Forelimb muscle (tissue), 1 donor: Measurements from ENCODE around the gene HPS1. TPM values are rescaled to one million over a fixed set of nuclear protein-coding genes. Genes with fewer than 3 reads are reported as not detected.

ENCODE experiments used
- DNase-seq: peaks from one replicate; pipeline ENCODE4 v3.0.0-alpha.2; 2013; ENCODE audit warnings: low read depth
- polyA plus RNA-seq: library from polyadenylated mRNA; unstranded; fragments of 120-200 nt; gene quantifications from one replicate; pipeline ENCODE4 v1.2.1, GENCODE V29; 2013; ENCODE audit not compliant: insufficient read length

HPS1 gene
- polyA plus RNA-seq, 1 donor, result 16.3 TPM

DNA sequence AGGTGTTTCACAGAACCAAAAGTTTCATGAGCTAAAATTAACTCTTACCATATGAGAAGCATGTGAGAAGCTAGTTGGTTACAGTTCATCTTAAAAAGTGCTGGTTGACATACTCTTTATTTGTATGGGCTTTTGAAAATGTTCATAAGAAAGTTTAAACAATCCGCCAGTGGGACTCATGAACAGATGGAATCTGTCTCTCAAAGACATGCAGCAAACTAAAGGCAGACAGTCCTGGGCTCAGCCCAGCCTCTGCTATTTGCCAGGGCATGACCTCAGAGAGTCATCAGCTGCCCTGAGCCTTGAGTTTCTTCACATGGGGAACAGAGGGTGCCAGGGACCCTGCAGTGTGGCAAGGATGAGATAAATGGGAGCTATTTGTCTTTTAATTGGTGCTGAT is 35.0 kb downstream of the HPS1 start:
- DNase-seq, result no peak

DNA sequence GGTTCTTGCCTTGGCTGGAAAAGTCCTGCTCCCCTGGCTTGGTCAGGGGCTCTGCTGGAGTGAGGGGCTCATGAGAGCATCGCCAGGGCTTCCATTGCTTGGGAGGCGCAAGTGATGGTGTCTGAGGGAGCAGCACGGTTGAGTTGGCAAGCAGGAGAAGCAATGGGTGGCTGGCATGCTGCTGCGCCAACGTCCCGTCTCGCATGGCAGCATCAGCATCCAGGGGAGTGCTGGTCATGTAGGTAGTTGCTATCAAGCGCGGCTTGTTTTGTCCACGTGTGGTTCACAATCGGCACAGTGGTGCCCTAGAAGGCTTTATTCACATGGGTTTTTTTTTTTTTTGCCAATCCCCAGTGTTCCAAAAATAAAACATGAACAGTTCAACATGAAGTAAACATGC is 35.6 kb downstream of the HPS1 start:
- DNase-seq, result no peak

DNA sequence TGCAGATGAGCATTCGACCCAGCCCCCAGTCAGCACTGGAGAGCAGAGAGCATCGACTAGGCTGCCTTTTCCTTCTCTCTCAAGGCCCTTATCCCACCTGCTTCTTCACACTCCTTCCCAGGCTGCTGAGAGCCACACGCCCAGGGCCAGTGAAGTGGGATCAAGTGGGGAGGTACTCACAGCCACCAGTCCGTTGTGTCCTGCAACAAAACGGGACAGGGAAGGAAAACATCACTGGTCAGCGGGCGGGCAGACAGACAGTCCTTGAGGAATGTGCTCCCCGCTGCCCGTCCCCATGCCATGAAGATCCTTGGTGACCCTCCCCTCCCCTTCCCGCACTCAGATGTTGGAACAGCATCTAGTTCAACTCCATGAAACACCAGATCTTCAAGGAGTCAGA is 36.0 kb downstream of the HPS1 start:
- DNase-seq, result no peak

DNA sequence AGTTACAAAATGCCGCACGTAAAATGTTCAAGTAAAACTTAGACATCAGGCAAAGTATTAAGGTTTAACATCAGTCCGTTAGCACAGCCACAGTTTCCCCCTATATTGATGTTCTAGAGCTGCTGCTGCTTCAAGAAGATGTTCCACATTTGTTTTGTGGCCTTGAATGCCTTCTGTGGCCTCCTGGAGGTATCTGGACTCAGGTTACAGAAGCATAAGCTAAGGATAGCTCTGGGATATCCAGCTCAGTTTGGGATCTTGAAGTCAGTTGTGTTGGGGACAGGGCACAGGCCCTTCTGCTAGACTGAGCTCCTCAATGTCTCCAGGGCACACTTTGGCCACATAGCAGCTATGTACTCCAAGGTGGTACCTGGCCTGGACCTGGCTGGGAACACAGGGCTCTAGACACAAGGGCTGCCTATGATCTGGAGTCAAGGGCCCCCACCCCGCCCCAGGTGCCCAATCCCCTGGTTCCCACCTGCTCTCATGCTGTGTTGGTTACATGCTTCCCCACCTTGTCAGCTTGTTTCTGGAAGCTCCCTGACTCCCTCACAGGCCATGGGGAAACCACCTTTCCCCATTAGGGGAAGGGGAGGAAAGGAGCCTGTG is 36.5 kb downstream of the HPS1 start:
- no peak for DNase-seq

DNA sequence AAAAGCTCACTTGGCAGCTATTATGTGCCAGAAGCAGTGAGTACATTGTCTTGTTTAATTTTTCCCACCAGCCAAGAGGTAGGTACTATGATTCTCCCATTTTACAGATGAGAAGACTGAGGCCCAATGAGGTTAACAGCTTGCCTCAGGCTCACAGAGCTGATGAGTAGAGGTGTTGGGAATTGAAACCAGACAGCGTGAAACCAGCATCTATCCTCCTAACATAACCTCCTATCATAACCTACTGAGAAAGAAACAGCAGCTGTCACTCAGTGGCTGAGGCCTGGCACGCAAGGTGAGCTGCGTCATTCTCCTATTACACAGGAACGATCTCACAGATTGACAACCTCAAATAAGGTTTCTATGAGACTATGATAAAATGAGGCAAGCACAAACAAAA is 37.9 kb downstream of the HPS1 start:
- no peak for DNase-seq

DNA sequence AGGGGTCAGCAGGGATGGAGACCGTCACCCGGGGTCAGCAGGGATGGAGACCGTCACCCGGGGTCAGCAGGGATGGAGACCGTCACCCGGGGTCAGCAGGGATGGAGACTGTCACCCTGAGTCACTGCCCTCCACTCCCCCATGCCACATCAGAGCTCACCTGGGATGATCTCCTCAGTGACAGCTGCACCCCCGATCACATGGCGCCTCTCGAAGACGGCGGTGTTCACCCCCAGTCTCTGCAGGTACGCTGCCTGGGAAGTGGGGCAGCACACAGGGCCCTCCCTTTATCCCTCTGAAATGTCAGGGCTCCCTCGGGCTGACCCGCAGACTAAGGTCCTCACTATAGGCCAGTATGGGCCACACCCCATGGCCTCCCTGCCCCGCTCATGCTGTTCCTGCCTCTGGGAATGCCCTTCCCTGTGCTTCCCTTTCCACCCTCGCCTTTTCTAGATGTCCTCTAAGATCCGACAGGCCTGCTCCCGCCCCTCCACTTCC is 38.9 kb downstream of the HPS1 start:
- no peak for DNase-seq

DNA sequence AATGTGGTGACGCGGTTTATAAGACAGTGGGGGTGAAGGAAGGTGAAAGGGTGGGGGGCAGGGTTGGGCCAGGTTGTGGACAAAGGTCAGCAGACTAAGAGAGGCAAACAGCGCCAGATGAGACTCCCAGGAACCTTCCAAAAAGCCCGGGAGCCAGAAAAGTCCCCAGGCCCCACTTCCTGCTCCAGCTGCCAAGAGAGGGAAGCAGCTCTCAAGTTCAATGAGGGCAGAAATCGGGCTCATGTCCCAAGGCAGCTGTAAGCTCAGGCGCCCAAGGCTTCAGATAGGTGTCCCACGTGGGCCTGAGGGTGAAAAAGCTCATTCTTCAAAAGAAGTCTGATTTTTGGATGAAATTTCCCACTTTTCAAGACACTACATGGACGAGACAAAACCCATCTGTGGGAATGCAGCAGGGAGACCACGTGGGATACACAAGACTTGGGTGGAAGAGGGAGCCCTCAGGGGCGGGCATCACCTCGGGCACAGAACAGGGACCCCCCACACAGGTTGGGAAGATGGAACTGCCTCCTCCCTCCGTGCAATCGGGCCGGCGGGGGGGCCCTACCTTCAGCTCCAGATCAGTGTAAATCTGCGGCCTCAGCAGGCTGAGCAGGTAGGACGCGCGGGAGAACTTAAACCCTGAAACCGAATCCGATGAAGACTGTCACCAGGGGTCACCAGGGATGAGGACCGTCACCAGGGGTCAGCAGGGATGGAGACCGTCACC is 39.6 kb downstream of the HPS1 start:
- DNase-seq, result no peak

DNA sequence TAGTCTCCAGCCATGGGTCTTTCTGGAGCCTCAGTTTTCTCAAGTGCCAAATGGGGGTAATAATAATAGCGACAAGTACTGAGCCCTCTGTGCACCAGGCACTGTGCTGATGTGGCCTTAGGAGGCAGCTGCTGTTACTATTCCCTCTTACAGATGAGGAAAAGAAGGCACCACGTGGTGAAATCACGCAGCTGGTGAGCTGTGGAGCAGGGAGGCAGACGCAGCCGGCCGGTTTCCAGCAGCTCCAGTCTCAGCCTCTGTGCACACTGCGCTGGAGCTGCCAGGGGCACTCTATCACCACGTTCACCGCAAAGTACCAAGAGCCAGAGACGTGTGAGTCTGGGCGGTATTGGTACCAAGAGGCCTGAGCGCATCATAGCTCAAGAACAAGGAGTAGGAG is 41.3 kb downstream of the HPS1 start:
- DNase-seq, result no peak

DNA sequence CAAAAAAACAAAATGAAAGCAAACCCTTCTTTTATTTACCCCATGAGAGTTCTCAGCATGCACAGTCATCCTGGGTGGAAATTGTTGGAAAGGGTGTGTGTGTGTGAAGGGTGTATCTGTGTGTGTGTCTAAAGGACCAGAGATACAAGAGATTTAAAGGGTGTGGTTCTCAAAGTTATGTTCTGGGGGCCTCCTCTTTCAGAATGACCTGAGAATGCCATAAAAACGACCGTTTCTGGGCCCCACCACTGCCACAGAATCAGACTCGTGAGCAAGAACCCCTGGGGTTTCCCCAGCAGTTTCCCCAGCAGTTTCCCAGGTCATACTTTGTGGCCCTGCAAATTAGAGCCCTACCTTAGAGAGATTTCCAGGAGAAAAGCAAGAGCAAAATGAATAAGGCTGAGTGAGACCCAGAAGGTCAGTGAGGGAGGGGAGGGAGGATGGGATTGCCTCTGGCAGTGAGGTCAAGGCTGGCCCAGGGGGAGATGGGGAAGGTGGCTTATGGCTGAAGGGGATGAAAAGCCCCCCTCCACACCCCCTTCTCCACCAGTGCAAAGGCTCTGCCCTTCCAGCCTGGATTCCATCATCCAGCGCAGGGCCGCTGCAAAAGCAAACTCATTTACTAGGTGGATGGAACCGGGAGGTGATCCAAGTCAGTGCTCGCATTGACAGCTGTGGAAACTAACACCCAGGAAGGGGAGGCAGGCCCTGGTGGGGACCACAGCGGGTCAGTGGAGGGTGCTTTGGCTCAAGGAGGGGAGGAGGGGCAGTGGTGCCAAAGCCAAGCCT is 42.0 kb downstream of the HPS1 start:
- no peak for DNase-seq

DNA sequence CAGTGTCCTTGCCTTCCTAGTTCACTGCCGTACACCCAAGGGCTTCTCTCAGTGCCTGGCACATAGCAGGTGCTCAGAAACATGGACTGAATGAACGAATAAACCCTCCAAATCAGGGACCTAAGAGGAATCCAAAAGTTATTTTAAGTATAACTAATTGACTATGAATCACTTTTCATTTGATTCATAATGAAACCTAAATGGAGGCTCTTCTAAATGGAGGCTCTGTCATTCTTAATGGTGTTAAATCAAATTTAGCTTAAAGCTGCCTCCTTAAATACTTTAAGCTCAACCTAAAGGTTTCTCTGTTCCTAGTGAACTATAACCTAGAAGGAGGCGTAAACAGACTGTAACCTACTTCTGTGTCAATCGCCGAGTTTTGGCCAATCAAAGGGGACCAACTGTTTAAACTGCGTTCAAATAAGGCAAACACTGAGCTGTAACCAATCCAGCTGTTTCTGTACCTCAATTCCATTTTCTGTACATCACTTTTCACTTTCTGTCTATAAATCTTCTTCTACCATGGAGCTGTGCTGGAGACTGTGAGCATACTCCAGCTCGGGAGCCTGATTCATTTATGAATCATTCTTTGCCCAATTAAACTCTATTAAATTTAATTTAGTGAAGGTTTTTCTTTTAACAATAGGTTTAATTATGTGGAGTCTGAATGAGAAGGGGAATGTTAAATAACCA is 42.8 kb downstream of the HPS1 start:
- no peak for DNase-seq

DNA sequence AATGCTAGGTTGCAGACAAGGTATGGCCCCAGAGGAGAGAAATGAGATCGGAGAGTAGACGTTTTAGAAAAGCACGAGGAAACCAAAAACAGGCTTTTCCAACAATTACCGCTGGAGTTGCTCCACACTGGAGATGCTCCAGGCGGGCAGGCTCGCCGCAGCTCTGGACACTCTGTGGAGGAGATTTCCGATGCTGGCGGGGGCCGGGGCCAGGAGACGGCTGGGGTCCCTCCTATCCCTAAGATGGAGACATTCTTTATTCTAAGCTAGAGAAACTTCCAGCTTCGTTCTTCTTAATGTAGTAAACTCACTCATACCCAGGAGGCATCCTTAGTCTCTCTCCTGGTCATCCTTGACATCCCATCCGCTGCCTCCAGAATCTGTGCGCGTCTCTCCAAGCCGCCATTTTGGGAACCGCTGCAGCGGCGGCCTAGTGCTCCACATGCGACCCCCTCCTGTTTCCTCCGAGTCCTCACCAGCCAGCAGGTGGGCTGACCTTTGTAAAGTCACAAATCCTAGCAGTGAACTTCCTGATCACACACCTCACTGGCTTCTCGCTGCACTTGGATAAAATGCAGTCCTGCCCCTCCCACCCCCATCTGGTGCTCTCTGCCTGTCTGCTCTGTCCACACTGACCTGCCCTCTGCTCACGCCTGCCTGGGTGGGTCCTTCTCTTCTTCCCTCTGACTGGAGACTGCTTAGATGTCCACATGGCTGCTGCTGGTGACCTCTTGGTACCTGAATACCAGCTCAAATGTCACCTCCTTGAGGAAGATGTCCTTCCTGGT is 43.6 kb downstream of the HPS1 start:
- no peak for DNase-seq

DNA sequence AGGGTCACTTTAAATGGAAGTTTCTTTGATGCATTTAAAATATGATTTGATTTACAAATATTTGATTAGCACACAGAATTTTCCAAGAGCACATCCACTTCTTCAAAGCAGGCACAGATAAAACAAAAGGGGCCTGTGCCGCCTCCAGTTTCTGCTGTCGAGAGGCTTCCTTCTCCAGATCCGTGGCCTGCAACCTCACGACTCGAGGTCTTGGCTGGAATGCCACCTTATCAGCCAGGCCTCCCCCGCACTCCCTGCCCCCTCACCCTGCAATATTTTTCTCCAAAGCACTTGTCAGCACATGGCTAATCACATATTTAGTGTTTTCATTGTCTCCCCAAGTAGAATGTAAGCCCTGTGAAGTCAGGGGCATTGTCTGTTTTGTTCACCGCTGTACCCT is 44.3 kb downstream of the HPS1 start:
- no peak for DNase-seq

DNA sequence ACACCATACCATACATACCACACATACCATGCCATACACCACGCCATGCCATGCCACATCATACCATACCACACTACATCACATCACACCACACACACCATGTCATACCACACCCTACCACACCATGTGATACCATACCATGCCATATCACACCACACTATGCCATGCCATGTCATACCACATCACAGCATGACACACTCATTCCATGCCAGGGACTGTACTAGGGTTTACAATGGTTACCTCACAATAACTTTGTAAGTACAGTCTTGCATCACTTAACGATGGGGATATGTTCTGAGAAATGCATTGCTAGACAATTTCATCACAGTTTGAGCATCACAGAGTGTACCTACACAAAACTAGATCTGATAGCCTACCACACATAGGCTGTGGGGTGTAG is 46.3 kb downstream of the HPS1 start:
- no peak for DNase-seq

DNA sequence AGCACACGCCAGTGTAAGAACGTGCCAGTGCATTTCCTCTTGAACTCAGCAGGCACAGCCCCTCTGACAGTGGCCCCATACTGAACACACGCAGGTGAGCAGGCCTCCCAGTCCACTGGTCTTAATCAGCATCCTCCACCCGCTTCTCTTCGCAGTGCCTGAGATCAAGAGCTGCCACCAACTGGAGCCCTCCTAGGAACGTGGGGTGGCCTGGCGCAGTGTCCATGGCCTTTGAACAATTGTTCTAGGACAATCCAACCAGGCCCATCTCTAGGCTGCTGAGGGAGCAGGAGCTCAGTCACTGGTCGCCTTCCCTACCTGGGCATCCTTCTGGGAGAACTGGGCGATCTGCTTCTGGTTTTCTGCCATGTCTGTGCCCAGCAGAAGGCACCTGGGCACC is 47.0 kb downstream of the HPS1 start:
- DNase-seq, result no peak

DNA sequence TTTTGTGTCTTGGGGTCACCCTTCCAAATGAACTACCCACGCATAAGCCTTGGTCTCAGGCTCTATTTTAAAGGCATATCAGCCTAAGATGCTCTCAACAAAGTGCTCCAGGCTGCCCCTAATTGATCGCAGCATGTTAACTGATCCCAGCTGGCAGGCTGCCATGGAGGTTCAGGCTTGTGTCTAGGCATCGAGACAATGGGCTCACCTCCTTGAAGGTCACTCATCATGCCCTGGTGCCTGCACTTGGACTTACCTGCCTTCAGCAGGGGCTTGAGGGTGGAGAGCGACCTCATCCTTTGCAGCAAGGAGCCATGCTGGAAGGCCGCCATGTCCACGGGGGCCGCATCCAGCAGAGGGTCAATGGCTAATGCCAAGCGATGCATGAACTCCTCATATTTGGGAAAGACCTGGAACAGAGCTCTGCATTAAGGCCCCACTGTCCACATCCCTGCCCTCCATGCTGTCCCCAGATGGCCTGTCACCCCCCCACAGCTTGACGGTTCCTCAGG is 49.6 kb downstream of the HPS1 start:
- DNase-seq, result no peak

DNA sequence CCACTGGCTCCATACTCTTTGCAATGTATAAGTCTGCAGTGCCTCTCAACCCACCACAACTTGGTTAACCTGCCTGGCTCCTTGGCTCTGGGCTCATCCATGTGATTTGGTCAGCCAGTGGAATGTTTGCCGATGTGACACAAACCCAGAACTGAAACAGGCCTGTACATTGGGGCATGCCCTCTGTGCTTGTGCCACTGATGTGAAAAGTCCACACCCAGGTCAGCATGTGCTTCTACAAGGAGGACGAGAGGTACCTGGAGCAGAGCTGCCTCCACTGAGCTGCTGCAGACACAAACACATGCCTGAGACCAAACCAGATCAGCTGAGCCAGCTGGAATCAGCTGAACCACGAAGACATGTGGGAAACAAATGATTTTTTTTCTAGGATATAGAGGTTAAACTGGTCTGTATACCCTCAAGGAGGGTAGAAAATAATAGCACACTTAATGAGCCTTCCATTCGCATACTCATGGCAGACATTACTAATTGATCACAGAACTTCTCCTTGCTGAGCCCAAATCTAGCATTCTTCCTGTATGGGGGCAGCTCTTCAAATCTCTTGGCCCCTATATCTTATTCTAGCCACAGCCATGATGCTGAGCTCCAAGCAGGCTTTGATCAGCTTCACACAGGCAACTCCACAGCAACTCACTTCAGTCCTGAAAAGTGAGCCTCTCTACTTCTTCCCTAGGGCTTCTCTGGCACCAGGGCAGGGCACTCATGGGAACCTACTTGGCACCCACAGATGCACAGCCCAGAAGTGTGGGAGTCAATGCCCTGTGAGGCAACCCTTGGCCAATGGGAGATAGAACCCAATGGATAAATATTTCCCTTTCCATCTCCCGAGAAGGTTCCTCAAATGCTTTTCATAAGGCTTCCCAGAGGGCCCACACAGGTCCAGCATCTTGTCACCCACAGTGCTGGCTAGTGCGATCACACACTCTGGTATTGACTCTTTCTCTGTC is 50.4 kb downstream of the HPS1 start:
- DNase-seq, result no peak

DNA sequence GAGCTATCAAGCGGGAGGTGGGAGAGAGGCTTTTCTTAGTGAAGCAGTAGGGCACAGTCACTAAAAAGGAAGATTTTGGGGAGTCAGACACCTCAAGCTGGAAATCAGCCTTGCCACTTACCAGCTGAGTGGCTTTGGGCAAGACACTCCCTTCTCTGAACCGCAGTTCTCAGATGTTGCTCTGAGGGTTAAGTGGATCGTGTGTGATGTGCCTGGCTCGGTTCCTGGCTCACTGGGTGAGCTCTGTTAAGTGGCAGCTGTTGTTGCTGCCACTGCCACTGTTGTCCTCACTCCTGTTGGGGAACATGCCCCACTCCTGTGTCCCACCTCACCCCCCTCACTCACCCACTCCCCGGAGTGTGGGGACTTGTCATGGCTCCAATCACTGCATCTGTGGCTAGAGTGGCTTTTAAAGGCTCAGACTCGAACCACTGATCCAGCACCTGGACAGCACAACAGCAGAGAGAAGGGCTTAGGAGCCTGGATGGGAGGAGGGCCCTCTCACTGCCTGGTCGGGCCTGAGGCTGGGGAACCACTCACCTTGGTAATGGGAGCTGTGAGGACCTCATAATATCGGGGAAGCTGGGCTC is 51.8 kb downstream of the HPS1 start:
- DNase-seq, result no peak

DNA sequence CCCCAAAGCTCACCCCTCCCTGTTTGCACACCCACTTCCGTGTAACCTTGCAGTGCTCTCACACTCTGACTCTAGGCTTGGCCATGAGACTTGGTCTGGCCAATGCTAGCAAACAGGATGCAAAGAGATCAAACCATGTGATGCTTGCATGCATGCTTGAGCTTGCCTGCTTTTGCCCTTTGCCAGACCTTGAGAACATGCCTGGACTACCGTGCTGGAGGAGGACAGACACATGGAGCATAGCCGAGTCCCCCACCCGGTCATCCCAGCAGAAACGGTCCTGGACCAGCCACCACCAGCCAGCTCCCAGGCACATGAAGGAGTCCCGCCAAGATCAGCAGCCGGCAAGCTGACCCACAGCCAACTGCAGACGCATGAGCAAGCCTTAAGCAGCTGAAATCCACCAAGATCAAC is 55.1 kb downstream of the HPS1 start:
- DNase-seq, result no peak

DNA sequence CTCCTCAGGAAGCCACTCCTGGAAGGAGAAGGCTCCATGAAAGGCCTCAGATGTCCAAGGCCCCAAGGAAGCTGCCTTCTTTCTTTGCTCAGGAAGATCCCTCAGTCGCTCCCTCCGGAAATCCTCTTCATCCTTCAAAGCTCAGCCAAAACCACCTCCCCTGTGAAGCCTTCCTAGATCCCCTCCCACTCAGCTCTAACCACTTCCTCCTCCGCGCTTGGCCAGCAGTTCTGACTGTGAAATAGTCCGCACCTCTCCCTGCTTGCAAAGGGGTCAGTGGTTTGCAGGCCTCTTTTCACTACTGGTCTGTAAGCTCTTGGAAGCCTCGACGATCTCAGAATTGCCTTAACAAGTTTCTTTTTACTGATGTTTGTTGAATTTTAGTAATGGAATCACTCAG is 55.7 kb downstream of the HPS1 start:
- no peak for DNase-seq

DNA sequence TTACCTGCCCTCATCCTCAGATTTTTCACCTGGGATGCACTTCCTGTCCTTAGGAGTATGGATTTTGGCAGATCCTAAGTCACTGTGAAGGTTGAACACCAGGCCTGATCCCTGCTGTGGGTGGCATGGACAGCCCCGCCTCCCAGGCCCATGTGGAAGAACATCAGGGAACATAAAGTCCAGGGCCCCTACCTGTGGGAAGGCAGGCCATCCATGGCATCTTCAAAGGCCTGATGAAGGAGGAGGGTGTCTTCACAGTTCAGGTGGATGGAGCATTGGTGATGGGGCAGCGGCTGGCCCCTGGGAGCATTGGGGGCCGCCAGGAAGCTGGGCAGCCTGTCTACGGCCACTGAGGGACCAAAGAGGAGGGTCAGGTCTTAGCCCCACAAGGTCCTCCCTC is 56.3 kb downstream of the HPS1 start:
- DNase-seq, result no peak
